NCI-H460 (cell line): ENCODE results near the gene ERICH6. TPM values are rescaled to one million over a fixed set of nuclear protein-coding genes. Genes with fewer than 3 reads are reported as not detected.
"Not testable (repeated sequence)": the region's sequence is repeated elsewhere in the genome, so short reads cannot be mapped to it uniquely, and the experiment has no call there.

Experiments
- DNase-seq: peaks from one replicate; pipeline ENCODE4 v3.0.0-alpha.2; 2016; ENCODE audit warnings: low read depth; ENCODE audit errors: extremely low read depth
- total RNA-seq: library from RNA; depleted of rRNA; stranded (reverse); fragments of >200 nt; shearing (Covaris generic); gene quantifications from 2 replicates; pipeline ENCODE4 v1.2.3, GENCODE V29; 2014; rRNA removed

The ERICH6 gene
- total RNA-seq, 1 experiment from 2014 or later = not detected

GRCh38 chr3:150623945-150624344 lies 79.8 kb downstream of the ERICH6 start:
- DNase-seq = no peak

- DNase-seq = not testable (repeated sequence)
Observed at GRCh38 chr3:150622955-150623354, 80.8 kb downstream of the ERICH6 start.

GRCh38 chr3:150620002-150620689 lies 83.6 kb downstream of the ERICH6 start:
- DNase-seq = no peak

GRCh38 chr3:150613709-150614480 lies 89.8 kb downstream of the ERICH6 start:
- DNase-seq = no peak

- DNase-seq = no peak
Observed at GRCh38 chr3:150613034-150613433, 90.7 kb downstream of the ERICH6 start.

- DNase-seq = no peak
Observed at GRCh38 chr3:150612494-150612893, 91.2 kb downstream of the ERICH6 start.

- no peak for DNase-seq
Observed at GRCh38 chr3:150611666-150612065, 92.1 kb downstream of the ERICH6 start.

- no peak for DNase-seq
Observed at GRCh38 chr3:150610785-150611184, 92.9 kb downstream of the ERICH6 start.

GRCh38 chr3:150609988-150610387 lies 93.7 kb downstream of the ERICH6 start:
- DNase-seq = no peak

Other genes starting within 250 kb of the ERICH6 start
- gene SERP1, start 157.4 kb downstream of the ERICH6 start, total RNA-seq = 144 and 167 TPM in 2 replicates
- gene EIF2A, start 157.1 kb downstream of the ERICH6 start, total RNA-seq = 186 and 192 TPM in 2 replicates
- 91.4 and 101 TPM in 2 replicates for gene SELENOT, start 100.6 kb downstream of the ERICH6 start, total RNA-seq
- 23.0 and 28.3 TPM in 2 replicates for gene SIAH2, start 59.2 kb upstream of the ERICH6 start, total RNA-seq
- gene MINDY4B, start 201.5 kb upstream of the ERICH6 start, total RNA-seq = not detected in 2 replicates